Left renal cortex interstitium (tissue), 4 donors: ENCODE data around the gene ANTXR1. TPM values are rescaled to one million over a fixed set of nuclear protein-coding genes. Genes with fewer than 3 reads are reported as not detected.

Source experiments
- DNase-seq, 4 donors: peaks; one replicate each; pipeline ENCODE4 v3.0.0-alpha.2; 2013; ENCODE audit warnings: low read depth in 4 of 4, low spot score in 2 of 4, missing footprints in 1 of 4
- polyA plus RNA-seq, 4 donors: library from polyadenylated mRNA; unstranded; fragments of 120-200 nt; gene quantifications; one replicate each; pipeline ENCODE4 v1.2.1, GENCODE V29; 2013; ENCODE audit not compliant: insufficient read length in 4 of 4

ANTXR1 gene
- polyA plus RNA-seq, 4 donors, result 73.7 to 97.7 (median 81.0) TPM

DNA sequence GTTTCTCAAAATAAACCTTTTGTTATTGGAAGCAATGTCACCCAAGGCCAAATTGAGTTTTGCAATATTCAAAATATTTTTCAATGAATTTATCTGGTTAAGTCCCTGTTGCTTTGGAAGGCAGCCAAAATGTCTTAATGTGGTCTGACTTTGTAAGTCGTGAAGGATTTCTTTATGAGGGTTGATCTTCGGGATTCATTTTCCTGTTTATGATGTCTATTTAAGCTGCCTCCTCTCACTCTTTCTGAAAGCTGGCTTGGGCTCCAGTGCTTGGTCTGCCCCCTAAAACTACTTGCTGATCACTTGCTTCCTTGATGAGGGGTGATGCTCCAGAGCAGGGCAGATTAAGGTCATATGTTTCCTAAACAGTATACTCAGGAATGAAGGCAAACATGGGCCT, 141.1 kb downstream of the ANTXR1 start:
- no peak for DNase-seq

DNA sequence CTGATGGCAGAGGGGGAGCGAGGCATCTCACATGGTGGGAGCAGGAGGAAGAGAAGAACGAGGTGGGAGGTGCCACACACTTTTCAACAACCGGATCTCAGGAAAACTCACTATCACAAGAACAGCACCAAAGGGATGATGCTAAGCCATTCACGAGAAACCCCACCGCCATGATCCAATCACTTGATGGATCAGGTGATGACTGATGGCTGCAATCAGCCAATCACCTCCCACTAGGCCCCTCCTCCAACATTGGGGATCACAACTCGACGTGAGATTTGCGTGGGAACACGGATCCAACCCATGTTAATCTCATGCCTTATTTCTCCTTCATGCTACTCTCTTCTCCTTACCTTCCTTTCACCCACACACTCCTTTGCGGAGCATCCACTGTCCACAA, 143.6 kb downstream of the ANTXR1 start:
- DNase-seq, result no peak

DNA sequence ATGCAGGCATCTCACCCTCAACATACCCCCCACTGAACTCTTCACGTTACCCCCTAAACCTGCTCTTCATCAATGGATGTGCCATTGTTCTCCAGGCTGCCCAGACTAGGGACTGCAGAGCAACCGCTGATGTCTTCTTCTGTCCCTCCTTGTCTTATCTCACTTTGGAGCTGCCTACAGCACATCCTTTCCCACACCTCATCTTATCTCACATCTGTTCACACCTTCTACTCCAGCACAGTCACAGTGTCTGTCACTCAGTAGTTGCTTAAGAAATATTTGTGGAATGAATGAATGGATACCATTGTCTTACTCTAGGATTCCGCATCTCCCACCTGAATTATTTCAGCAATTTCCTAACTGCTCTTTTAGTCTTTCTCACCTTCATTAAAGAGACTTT, 144.5 kb downstream of the ANTXR1 start:
- no peak for DNase-seq

DNA sequence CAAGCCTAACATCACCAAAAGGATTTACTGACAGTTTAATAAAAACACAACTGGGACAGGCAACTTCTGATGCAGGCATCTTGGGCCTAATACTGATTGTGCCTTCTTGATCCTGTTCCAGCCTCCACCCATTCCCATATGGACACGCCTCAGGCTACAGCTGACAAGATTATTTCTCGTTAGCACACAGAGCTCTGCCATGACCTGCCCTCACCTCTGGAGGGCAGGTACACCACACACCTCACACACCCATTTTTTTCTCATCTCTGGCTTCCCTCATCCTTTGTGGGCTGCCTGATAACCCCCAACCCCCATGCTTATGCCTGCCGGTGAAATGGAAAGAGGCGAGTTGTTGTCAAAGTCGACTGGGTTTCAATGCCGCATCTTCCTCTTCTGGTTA, 147.0 kb downstream of the ANTXR1 start:
- no peak for DNase-seq

GRCh38 chr2:69162057-69162456, 149.1 kb downstream of the ANTXR1 start:
- DNase-seq, result no peak

- no peak for DNase-seq
These were observed 150.1 kb downstream of the ANTXR1 start for GRCh38 chr2:69163109-69163508.

GRCh38 chr2:69163556-69163955, 150.6 kb downstream of the ANTXR1 start:
- DNase-seq, result no peak

GRCh38 chr2:69164061-69164778, 151.2 kb downstream of the ANTXR1 start:
- DNase-seq, result no peak

GRCh38 chr2:69165091-69165880, 152.3 kb downstream of the ANTXR1 start:
- DNase-seq, result no peak

DNA sequence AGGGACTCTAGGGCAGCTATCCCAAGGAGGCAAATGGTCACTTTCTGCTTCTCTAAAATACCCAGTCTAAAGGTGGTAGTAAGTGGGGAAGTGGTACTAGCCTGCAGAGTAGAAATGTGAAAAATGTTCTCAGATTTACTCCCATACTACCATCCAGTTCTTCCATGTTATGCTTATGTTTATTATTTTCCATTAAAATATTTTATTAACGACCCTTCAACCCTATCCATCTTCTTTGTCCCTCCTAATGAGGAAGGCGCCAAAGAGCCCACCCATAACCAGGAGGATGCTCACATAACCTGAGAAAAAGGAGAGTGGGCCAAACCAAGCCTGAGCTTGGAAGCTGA, 153.5 kb downstream of the ANTXR1 start:
- DNase-seq, result no peak

DNA sequence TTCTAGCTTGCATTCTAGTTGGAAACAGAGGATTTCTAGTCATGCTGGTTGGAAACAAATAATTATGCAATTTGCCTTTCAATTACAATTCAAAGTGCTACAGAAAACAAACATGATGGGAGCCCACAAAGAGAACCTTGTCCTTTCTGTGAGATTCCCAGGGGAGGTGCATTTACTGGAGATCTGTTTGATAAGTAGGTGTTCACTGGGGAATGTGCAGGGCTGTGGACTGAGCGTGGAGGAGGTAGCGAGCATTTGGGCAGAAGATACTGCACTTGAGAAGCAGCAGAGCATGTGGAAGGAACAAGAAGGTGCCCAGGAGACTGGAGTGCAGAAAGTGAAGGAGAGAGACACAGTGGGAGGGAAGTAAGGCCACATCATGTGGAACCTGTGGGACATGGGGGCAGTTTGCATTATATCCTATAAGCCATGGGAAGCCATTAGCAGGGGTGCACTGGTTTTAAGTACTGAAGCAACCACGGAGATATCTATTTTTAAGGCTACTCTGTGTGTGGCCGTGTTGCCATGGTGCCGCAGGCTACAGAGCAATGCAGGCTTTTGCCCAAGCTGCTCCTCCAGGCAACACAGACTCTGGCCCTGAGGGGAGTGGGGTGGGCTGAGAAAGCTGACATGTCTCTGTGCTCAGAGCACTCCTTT, 154.0 kb downstream of the ANTXR1 start:
- DNase-seq, result no peak

- no peak for DNase-seq
These were observed 154.5 kb downstream of the ANTXR1 start for GRCh38 chr2:69167469-69167822.

- no peak for DNase-seq
These were observed 155.3 kb downstream of the ANTXR1 start for GRCh38 chr2:69168144-69168813.

GRCh38 chr2:69168950-69169654, 156.1 kb downstream of the ANTXR1 start:
- no peak for DNase-seq

DNA sequence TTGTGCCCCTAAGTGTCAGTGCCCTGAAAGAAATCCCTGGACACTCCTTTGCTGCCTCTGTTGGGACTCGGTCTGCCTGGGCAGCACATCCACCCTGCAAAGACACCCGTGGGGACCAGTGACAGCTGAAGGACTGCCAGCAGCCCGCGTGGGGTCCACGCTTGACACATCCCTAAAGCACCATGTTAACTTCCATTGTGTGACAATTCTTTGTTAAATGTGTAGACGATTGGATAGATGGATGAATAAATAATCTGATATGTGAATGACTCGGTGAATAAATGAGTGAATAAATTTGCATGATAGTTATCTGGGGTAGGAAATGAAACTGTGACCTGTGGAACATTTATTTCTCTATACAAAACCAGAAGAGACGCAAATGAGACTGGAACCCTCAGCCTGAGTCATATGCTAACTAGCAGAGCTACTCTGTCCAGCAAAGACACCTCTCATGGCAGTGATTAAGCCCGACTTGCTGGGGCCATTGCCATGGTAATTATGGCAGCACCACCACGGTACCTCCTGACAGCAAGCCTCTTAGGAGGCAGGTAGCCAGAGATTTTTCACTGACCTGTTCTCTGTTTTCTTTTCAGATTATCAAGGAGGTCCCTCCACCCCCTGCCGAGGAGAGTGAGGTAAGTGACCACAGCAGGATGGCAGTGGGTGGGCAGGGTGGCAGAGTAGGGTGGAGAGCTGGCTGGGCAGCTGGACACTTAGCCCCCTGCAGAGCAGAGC, 156.8 kb downstream of the ANTXR1 start:
- no peak for DNase-seq

DNA sequence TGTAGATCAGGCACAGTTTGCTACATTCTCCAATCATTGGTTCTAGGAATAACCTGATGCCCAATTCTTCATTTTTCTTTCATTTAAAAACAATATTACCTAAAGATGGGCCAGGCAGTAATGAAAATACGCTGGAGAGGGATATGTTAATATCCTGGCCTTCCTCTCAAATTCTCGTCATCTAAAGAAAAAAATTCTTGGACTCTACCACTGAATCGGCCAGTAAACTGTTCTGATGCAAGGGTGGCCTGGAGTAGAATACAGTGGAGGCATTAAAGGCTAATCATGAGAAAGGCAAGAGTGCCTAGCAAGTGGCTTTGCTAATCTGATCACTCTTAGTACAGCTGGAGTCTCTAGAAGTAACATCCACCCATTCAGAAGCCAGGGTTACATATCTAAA, 157.7 kb downstream of the ANTXR1 start:
- no peak for DNase-seq

- no peak for DNase-seq
These were observed 158.3 kb downstream of the ANTXR1 start for GRCh38 chr2:69171116-69171896.

- no peak for DNase-seq
These were observed 159.0 kb downstream of the ANTXR1 start for GRCh38 chr2:69171897-69172525.

DNA sequence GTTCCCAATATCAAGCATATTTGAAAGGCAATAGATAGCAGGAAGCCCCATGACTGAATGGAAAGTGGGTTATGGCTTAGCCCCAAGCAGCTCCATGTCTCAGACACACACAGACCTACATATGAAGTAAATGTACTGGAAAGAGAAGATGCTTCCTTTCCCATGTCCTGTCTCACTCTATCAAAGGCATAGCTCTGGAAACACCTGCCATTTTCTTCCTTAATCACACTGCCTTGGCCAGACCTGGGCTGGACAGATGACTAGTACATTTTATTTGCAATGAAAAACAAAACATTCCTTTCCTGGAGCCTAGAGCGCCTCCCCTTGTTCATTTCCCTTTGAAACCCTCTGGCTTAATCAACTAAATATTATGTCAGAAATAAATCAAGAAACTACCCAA, 160.7 kb downstream of the ANTXR1 start:
- DNase-seq, result no peak
